CD1c-positive myeloid dendritic cell (primary cell): ENCODE measurements around the gene FOXP2.

Source experiments
- DNase-seq: peaks from one replicate; pipeline ENCODE4 v3.0.0-alpha.2; 2016; ENCODE audit errors: extremely low spot score

The FOXP2 gene

GRCh38 chr7:114715907-114716306 is 301.3 kb downstream of the FOXP2 start:
- DNase-seq = no peak

GRCh38 chr7:114718861-114719260 is 304.2 kb downstream of the FOXP2 start:
- no peak for DNase-seq

GRCh38 chr7:114720725-114721124 is 306.1 kb downstream of the FOXP2 start:
- no peak for DNase-seq

- no peak for DNase-seq
Measured at GRCh38 chr7:114722562-114722961, 307.9 kb downstream of the FOXP2 start.

GRCh38 chr7:114723308-114723707 is 308.7 kb downstream of the FOXP2 start:
- no peak for DNase-seq

- DNase-seq = no peak
Measured at GRCh38 chr7:114740095-114740494, 325.5 kb downstream of the FOXP2 start.

GRCh38 chr7:114740941-114741340 is 326.3 kb downstream of the FOXP2 start:
- no peak for DNase-seq

- no peak for DNase-seq
Measured at GRCh38 chr7:114741911-114742310, 327.3 kb downstream of the FOXP2 start.
